IPS-18a (cell line): Measurements from ENCODE around the gene RAB31.

ENCODE experiments used
- H3K27ac ChIP-seq: one replicate; pipeline ENCODE4 v1.5.1; 2013; ENCODE audit warnings: low read length
- H3K27me3 ChIP-seq: one replicate; pipeline ENCODE4 v1.6.1; 2013; ENCODE audit warnings: mild to moderate bottlenecking, low read length; ENCODE audit not compliant: control insufficient read depth, insufficient read depth
- H3K36me3 ChIP-seq: one replicate; pipeline ENCODE4 v1.6.1; 2013; ENCODE audit warnings: low read depth, low read length; ENCODE audit not compliant: control insufficient read depth
- H3K4me1 ChIP-seq: one replicate; pipeline ENCODE4 v1.6.1; 2013; ENCODE audit warnings: low read depth, low read length; ENCODE audit not compliant: control insufficient read depth
- H3K4me3 ChIP-seq: one replicate; pipeline ENCODE4 v1.5.1; 2013; ENCODE audit warnings: low read length
- H3K9ac ChIP-seq: one replicate; pipeline ENCODE4 v1.6.1; 2013; ENCODE audit warnings: mild to moderate bottlenecking, low read length, moderate library complexity
- H3K9me3 ChIP-seq: one replicate; pipeline ENCODE4 v1.6.1; 2013; ENCODE audit warnings: low read depth, low read length; ENCODE audit not compliant: control insufficient read depth

Gene RAB31

DNA sequence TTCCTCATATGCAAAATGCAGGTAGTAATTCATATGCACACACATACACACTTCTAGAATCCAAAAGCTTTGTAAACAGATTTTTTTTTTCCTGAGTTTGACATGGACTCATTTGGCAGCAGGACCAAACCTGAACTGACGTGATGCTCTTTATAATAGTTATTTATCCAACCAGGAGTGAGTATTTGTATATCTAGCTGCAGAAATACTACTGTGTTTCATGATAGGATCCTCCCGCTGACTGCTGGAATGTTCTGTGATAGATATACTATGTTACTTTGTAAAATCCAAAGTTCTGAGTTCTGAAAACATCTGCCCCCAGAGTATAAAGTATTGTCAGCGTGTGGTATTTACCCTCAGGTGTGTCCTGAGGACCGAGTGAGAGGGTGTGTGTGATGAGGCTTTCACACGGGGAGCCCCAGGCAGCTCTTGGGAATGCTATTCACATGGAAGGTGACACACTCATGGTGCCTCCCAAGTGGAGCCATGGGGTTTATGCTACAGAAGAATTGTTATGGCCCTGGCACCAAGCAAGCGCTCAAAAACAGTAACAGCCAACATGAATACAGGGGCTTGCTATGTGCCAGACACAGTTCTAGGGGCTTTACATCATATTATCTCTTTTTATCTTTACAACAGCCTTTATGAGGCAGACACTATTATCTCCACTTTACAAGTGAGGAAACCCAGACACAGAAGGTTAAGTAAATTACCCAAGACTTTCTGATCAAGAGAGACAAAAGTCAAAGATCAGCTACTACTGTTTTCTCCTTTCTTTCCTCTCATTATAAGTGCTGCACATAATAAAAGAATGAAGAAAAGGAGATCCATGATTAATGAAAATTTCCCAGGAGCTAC is 161.0 kb downstream of the RAB31 start:
- Histone ChIP-seq H3K36me3 (no peaks in the 10 kb centered on the region), H3K9me3 (no peaks in the 10 kb centered on the region), H3K9ac (no peak overlapping the region), H3K4me1 (peaks cover 27% of the 10 kb centered on the region), H3K27ac (peak overlapping the region; percentile 30), H3K4me3 (peak overlapping the region; percentile 0), H3K27me3 (no peaks in the 10 kb centered on the region)

DNA sequence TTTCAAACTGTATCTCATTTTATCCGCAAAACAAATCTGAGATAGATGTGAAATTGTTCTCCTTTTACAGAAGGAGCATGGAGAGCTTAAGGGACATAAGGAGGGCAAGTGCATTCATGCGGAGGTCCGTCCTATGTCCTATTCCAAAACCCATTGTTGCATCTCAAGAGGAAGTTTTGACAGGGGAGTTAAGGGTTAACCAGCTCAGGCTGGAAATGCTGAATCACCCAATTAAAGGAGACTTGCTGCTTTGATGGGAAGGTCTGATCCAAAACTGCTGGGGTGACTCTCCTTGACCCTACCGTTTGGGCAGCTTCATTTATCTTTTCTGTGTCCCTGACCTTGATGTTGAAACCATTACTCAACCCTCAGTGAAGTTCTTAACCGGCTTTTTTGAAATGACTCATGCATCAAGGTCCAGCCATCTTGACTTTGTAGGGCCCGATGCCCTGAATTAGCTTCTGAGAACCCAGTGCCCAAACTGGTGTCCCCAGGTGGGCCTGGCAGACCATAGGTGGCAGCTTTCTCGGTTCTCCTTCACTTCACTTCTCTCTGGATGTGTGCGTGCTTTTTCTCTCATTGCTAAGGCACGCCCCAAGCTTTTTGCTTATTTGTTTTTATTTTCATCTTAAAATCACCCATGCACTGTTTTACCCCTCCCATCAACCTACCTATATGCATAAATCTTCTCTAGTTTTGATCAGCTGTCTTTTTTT is 161.8 kb downstream of the RAB31 start:
- Histone ChIP-seq H3K36me3 (no peaks in the 10 kb centered on the region), H3K27ac (peak overlapping the region; percentile 30), H3K9ac (peak overlapping the region; percentile 10), H3K9me3 (no peaks in the 10 kb centered on the region), H3K27me3 (no peaks in the 10 kb centered on the region), H3K4me1 (peaks cover 27% of the 10 kb centered on the region), H3K4me3 (peak overlapping the region; percentile 0)

DNA sequence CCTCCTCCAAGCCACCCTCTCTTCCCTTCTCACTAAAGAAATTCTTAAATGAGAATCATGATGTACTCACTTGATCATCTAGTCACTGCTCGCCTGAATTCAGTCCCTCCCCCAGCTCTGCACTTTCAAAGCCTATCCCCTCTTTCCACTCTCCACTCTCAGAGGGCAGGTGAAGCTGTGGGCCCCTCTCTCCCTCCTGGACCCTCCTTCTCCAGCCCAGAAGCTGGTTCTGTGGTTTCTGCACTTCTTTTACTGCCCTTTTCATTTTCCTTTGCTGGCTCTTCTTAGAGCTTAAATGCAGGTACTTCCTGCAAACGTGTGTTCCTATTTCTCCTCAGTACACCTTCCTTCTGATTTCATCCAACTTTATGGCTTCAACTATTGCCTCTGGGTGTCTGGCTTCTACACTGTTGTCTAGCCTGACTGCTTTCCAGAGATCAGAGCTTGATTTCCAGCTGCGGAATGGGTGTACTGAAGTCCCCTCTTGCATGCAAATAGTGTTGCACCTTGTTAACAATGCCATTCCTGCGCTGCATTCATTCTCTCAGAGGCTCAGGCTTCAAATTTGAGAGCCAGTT is 162.4 kb downstream of the RAB31 start:
- no peaks in the 10 kb centered on the region for H3K27me3 ChIP-seq
- no peaks in the 10 kb centered on the region for H3K9me3 ChIP-seq
- H3K36me3 ChIP-seq, result no peaks in the 10 kb centered on the region
- peak overlapping the region; percentile 12 for H3K4me3 ChIP-seq
- peaks cover 27% of the 10 kb centered on the region for H3K4me1 ChIP-seq
- peak overlapping the region; percentile 10 for H3K9ac ChIP-seq
- H3K27ac ChIP-seq, result peak overlapping the region; percentile 30

DNA sequence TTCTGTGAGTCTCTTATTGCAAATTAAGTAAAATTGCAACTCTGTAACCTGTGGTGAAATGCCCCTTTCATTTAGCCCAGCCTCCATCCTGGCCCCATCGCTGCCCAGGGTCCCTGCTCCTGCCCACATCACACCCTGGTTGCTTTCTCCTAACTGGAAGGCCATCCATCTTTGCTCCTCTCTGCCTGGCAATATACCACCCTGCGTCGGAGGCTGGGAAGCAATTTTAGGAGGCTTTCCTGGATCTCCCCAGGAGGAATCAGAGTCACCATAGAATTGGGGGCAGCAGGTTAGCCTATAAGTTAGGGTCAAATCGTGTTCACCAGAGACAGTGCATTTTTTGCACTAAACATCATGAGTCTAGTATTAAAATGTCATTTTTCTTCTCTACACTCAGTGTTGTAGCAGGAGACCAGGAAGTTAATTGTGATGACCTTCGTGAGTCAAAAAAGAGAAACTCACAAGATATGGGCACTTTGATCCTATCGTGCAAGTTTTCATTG is 163.2 kb downstream of the RAB31 start:
- H3K36me3 ChIP-seq, result no peaks in the 10 kb centered on the region
- H3K9ac ChIP-seq, result no peak overlapping the region
- H3K4me1 ChIP-seq, result peaks cover 27% of the 10 kb centered on the region
- no peak overlapping the region for H3K27ac ChIP-seq
- no peaks in the 10 kb centered on the region for H3K9me3 ChIP-seq
- H3K27me3 ChIP-seq, result no peaks in the 10 kb centered on the region
- no peak overlapping the region for H3K4me3 ChIP-seq

DNA sequence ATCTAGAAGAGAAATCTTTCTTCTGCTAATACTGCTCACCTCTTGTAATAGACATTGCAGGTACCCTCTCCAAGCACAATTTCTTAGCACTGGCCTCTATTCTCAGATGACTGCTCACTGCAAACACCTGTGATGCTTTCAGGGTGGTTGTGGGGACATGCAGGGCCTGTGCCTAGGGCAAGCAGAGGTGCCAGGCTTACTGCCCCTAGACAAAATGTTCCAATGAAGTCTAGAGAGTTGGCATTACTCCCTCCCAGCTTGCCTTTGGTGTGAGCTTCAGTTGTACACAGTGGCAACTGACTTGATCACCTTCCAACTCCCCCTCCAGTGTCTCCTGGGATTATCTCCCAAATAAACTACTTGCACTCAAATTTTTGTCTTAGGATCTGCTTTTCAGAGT is 164.7 kb downstream of the RAB31 start:
- Histone ChIP-seq H3K4me3 (no peak overlapping the region), H3K36me3 (no peaks in the 10 kb centered on the region), H3K27me3 (no peaks in the 10 kb centered on the region), H3K4me1 (peaks cover 27% of the 10 kb centered on the region), H3K27ac (no peak overlapping the region), H3K9me3 (no peaks in the 10 kb centered on the region), H3K9ac (no peak overlapping the region)

DNA sequence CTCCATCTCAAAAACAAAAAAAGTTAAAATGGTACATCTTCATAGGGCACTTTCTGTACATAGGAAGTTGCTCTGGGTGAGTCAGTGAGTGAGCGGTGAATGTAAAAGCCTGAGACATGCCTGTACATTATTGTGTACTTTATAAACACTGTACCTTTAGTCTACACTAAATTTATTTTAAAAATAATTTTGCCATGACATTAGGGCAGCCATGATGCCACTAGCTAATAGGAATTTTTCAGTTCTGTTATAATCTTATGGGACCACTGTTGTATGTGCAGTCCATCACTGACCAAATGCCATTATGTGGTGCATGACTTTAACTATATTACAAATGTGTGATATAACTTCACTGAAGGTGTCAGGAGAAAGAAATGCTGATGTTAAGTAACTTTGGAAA is 166.6 kb downstream of the RAB31 start:
- H3K27ac ChIP-seq, result no peak overlapping the region
- H3K4me1 ChIP-seq, result peaks cover 15% of the 10 kb centered on the region

DNA sequence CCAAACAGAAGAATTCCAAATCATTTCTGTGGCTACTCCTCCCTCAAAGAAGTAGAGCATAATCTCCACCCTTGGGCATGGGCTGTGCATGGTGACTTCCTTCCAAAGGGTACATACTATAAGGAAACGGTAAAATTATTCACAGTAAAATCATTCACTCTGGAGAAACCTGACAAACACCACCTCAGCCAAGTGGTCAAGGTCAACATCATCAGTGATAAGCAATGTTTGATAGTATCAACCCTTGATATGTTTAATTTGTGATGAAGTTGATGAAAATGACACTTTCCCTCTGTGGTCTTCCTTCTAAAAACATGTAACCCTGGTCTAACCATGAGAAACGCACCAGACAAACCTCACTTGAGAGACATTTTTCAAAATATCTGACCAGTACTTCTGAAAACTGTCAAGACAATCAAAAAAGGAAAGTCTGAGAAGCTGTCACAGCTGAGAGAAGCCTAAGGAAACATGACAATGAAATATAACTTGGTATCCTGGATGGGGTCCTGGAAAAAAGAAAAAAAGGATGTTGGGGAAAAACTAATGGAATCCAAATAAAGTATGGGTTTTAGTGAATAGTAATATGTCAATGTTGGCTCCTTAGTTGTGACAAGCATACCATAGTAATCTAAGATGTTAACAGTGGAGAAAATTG is 168.2 kb downstream of the RAB31 start:
- H3K4me1 ChIP-seq, result no peaks in the 10 kb centered on the region
- H3K9ac ChIP-seq, result no peak overlapping the region
- no peak overlapping the region for H3K4me3 ChIP-seq
- H3K27me3 ChIP-seq, result no peaks in the 10 kb centered on the region
- no peaks in the 10 kb centered on the region for H3K36me3 ChIP-seq
- no peaks in the 10 kb centered on the region for H3K9me3 ChIP-seq
- H3K27ac ChIP-seq, result no peak overlapping the region

More for the DNA sequence above, 166.6 kb downstream of the RAB31 start:
- Histone ChIP-seq H3K36me3 (no peaks in the 10 kb centered on the region), H3K27me3 (no peaks in the 10 kb centered on the region), H3K9ac (no peak overlapping the region), H3K9me3 (no peaks in the 10 kb centered on the region), H3K4me3 (no peak overlapping the region)

DNA sequence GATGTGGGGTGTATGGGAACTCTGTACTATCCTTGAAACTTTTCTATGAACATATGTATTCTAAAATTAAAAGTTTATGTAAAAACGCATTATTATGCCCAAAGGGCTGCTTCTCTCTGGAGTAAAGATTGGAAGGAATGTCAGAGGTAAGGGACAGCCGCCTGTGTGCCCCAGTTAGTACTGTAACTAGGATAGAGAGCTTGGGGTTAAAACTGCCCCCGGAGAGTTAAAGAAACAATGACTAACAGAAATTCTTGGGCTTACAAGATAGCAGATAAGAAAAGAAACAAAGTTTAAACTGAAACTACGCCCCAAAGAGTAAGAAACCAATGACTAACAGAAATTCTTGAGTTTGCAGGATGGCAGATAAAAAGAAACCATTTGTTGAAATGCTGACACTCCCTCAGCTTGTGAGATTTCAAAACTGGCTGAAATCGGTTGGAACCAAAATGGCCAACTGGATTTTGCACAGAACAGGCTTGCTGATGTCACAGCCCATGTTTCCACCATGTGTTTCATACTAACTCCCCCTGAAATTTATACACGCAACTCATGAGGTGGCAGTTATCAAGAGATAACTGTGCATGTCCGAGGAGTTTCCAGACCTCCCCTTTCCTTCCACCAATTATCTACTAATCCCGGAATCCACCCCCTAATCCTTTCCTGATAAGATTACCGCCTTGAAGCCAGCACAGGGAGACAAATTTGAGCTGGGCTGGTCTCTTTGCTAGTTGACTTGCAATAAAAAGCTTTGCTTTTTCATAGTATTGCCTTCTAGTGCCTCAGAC is 169.0 kb downstream of the RAB31 start:
- H3K4me3 ChIP-seq, result no peak overlapping the region
- no peak overlapping the region for H3K9ac ChIP-seq
- H3K27me3 ChIP-seq, result no peaks in the 10 kb centered on the region
- H3K27ac ChIP-seq, result no peak overlapping the region
- no peaks in the 10 kb centered on the region for H3K36me3 ChIP-seq
- no peaks in the 10 kb centered on the region for H3K4me1 ChIP-seq
- no peaks in the 10 kb centered on the region for H3K9me3 ChIP-seq

DNA sequence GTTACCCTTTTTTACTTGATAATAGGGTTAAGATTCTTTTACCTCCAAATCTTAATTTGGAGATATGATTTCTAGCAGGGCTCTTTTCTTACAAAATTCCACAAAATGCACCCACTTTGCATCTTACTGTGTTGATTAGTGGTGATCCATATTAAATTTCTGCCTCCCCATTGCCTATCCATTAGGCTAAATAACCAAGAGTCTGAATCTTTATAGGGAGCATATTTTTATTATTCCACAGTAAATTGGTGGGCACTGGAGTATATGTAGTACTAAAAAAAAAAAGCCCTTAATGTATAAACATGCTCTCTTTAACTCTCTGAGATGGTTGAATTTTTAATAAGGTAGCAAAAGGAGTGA is 169.5 kb downstream of the RAB31 start:
- Histone ChIP-seq H3K9me3 (no peaks in the 10 kb centered on the region), H3K9ac (no peak overlapping the region), H3K4me1 (no peaks in the 10 kb centered on the region), H3K36me3 (no peaks in the 10 kb centered on the region), H3K27ac (no peak overlapping the region), H3K4me3 (no peak overlapping the region), H3K27me3 (no peaks in the 10 kb centered on the region)

DNA sequence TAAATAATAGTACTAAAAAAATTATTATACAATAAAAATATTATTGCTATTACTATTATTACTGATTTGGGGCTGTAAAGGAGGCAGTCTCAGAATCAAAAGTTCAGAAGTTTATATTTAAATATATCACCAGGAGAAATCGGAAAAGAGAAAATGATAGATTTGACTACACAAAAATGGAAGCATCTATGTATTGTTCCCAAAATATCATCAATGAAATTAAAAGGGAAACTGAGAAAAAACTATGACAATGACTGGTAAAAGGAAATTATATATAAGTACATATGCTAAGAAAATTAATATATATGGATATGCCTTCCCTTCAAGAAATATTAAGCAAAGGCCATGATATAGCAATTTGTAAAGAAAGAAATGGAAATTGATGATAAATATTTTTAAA is 170.0 kb downstream of the RAB31 start:
- H3K9me3 ChIP-seq, result no peaks in the 10 kb centered on the region
- no peak overlapping the region for H3K9ac ChIP-seq
- H3K4me3 ChIP-seq, result no peak overlapping the region
- H3K4me1 ChIP-seq, result no peaks in the 10 kb centered on the region
- H3K27ac ChIP-seq, result no peak overlapping the region
- no peaks in the 10 kb centered on the region for H3K27me3 ChIP-seq
- H3K36me3 ChIP-seq, result no peaks in the 10 kb centered on the region
